ENCODE measurements around the gene ATP2B1. TPM values are rescaled to one million over a fixed set of nuclear protein-coding genes. Genes with fewer than 3 reads are reported as not detected.

The ATP2B1 gene
- polyA plus RNA-seq, 12 donors: 58.9 to 120 (median 100) TPM

- no peak for DNase-seq
These were observed 13.5 kb downstream of the ATP2B1 start for GRCh38 chr12:89695100-89695499.

- DNase-seq: no peak
These were observed 14.1 kb downstream of the ATP2B1 start for GRCh38 chr12:89694542-89694941.

GRCh38 chr12:89693639-89694202, 14.9 kb downstream of the ATP2B1 start:
- no peak for DNase-seq

- no peak for DNase-seq
These were observed 16.2 kb downstream of the ATP2B1 start for GRCh38 chr12:89692439-89692838.

GRCh38 chr12:89691659-89692058, 17.0 kb downstream of the ATP2B1 start:
- no peak for DNase-seq

GRCh38 chr12:89690925-89691324, 17.7 kb downstream of the ATP2B1 start:
- no peak for DNase-seq

- no peak for DNase-seq
These were observed 19.3 kb downstream of the ATP2B1 start for GRCh38 chr12:89689306-89689705.

GRCh38 chr12:89686311-89686710, 22.3 kb downstream of the ATP2B1 start:
- no peak for DNase-seq

- DNase-seq: no peak
These were observed 23.2 kb downstream of the ATP2B1 start for GRCh38 chr12:89685363-89685972.

GRCh38 chr12:89684136-89684535, 24.5 kb downstream of the ATP2B1 start:
- no peak for DNase-seq

- no peak for DNase-seq
These were observed 26.4 kb downstream of the ATP2B1 start for GRCh38 chr12:89682284-89682683.

- no peak for DNase-seq
These were observed 28.2 kb downstream of the ATP2B1 start for GRCh38 chr12:89680409-89680808.

- DNase-seq: no peak
These were observed 29.0 kb downstream of the ATP2B1 start for GRCh38 chr12:89679631-89680030.

GRCh38 chr12:89678225-89678624, 30.4 kb downstream of the ATP2B1 start:
- no peak for DNase-seq

- no peak for DNase-seq
These were observed 31.7 kb downstream of the ATP2B1 start for GRCh38 chr12:89676930-89677329.

GRCh38 chr12:89674326-89674942, 34.2 kb downstream of the ATP2B1 start:
- no peak for DNase-seq

- DNase-seq: no peak
These were observed 35.0 kb downstream of the ATP2B1 start for GRCh38 chr12:89673603-89674002.

- DNase-seq: no peak
These were observed 36.1 kb downstream of the ATP2B1 start for GRCh38 chr12:89672589-89672979.

- no peak for DNase-seq
These were observed 37.2 kb downstream of the ATP2B1 start for GRCh38 chr12:89671469-89671868.

GRCh38 chr12:89669197-89669596, 39.4 kb downstream of the ATP2B1 start:
- DNase-seq: no peak

- DNase-seq: no peak
These were observed 43.1 kb downstream of the ATP2B1 start for GRCh38 chr12:89665556-89665955.

- no peak for DNase-seq
These were observed 44.2 kb downstream of the ATP2B1 start for GRCh38 chr12:89664441-89664840.

- DNase-seq: no peak
These were observed 44.9 kb downstream of the ATP2B1 start for GRCh38 chr12:89663577-89664357.

Data from muscle of arm (tissue), 12 donors.